GM06990 (cell line): Measurements from ENCODE around the gene WIPF2.

Source experiments
- DNase-seq: peaks from one replicate; pipeline ENCODE4 v3.0.0-alpha.2; 2011; ENCODE audit not compliant: insufficient read length; ENCODE audit errors: extremely low read depth
- H3K27me3 ChIP-seq: replicated peaks from 2 replicates; pipeline ENCODE4 v1.6.0; 2011; ENCODE audit warnings: low read length; ENCODE audit not compliant: control insufficient read depth, insufficient read depth
- H3K36me3 ChIP-seq: 2 replicates; pipeline ENCODE4 v1.5.1; 2011; ENCODE audit warnings: low read length; ENCODE audit not compliant: control insufficient read depth, insufficient read depth
- H3K4me3 ChIP-seq: replicated peaks from 2 replicates; pipeline ENCODE4 v1.5.1; 2011; ENCODE audit warnings: low read depth, mild to moderate bottlenecking, control low read depth, low read length
- CTCF ChIP-seq: IDR thresholded peaks from 2 replicates; pipeline ENCODE4 v1.5.1; 2011; ENCODE audit warnings: low read length, control low read depth, mild to moderate bottlenecking, inconsistent platforms; ENCODE audit not compliant: insufficient read depth, poor library complexity, severe bottlenecking

WIPF2 gene

GRCh38 chr17:40311575-40311974 lies 92.5 kb downstream of the WIPF2 start:
- Histone ChIP-seq H3K4me3 (no peak overlapping the region), H3K27me3 (no peaks in the 10 kb centered on the region), H3K36me3 (no peaks in the 10 kb centered on the region)
- no peak for DNase-seq
- TF ChIP-seq CTCF: no peak

- Histone ChIP-seq H3K36me3 (no peaks in the 10 kb centered on the region), H3K27me3 (no peaks in the 10 kb centered on the region), H3K4me3 (0 out of 2 replicates have a peak overlapping the region, but pooled peaks have one; percentile 7)
- no peak for TF ChIP-seq CTCF
- DNase-seq: no peak
Observed at GRCh38 chr17:40312131-40312731, 93.1 kb downstream of the WIPF2 start.

- Histone ChIP-seq H3K36me3 (no peaks in the 10 kb centered on the region), H3K27me3 (no peaks in the 10 kb centered on the region), H3K4me3 (no peak overlapping the region)
- no peak for DNase-seq
- TF ChIP-seq CTCF: no peak
Observed at GRCh38 chr17:40312893-40313667, 94.0 kb downstream of the WIPF2 start.

- DNase-seq: no peak
- no peak overlapping the region for H3K4me3 ChIP-seq
- TF ChIP-seq CTCF: no peak
- no peaks in the 10 kb centered on the region for H3K36me3 ChIP-seq
- H3K27me3 ChIP-seq: no peaks in the 10 kb centered on the region
Observed at GRCh38 chr17:40313668-40314583, 94.8 kb downstream of the WIPF2 start.

GRCh38 chr17:40314584-40314956 lies 95.5 kb downstream of the WIPF2 start:
- Histone ChIP-seq H3K36me3 (no peaks in the 10 kb centered on the region), H3K27me3 (no peaks in the 10 kb centered on the region), H3K4me3 (no peak overlapping the region)
- DNase-seq: no peak
- no peak for TF ChIP-seq CTCF
